Karpas-422 (cell line): Measurements from ENCODE around the gene DDX49. TPM values are rescaled to one million over a fixed set of nuclear protein-coding genes. Genes with fewer than 3 reads are reported as not detected.

Source experiments
- DNase-seq: peaks from one replicate; pipeline ENCODE4 v3.0.0-alpha.2; 2015
- H2AFZ ChIP-seq: fragments of 200-600 bp; sonication (generic); 2 replicates; pipeline ENCODE4 v1.6.1; 2014; ENCODE audit warnings: antibody characterized with exemption, low read length, mixed read lengths
- H3K27ac ChIP-seq: fragments of 200-600 bp; sonication (generic); 2 replicates; pipeline ENCODE4 v1.5.1; 2014; ENCODE audit warnings: mild to moderate bottlenecking, low read length, moderate library complexity
- H3K27me3 ChIP-seq: fragments of 200-600 bp; sonication (generic); 2 replicates; pipeline ENCODE4 v1.6.1; 2014; ENCODE audit warnings: low read length, mixed read lengths
- H3K36me3 ChIP-seq: fragments of 200-600 bp; sonication (generic); 2 replicates; pipeline ENCODE4 v1.6.1; 2014; ENCODE audit warnings: low read length, mixed read lengths; ENCODE audit not compliant: insufficient read depth
- H3K4me1 ChIP-seq: fragments of 200-600 bp; sonication (generic); 2 replicates; pipeline ENCODE4 v1.6.1; 2014; ENCODE audit warnings: mild to moderate bottlenecking, low read length, mixed read lengths
- H3K4me2 ChIP-seq: fragments of 200-600 bp; sonication (generic); 2 replicates; pipeline ENCODE4 v1.6.1; 2014; ENCODE audit warnings: low read length, low read depth, mild to moderate bottlenecking; ENCODE audit not compliant: poor library complexity, severe bottlenecking
- H3K4me3 ChIP-seq: fragments of 200-600 bp; sonication (generic); 2 replicates; pipeline ENCODE4 v1.5.1; 2014; ENCODE audit warnings: mild to moderate bottlenecking, antibody characterized with exemption, low read length, mixed read lengths
- H3K79me2 ChIP-seq: fragments of 200-600 bp; sonication (generic); 2 replicates; pipeline ENCODE4 v1.6.1; 2014; ENCODE audit warnings: mild to moderate bottlenecking, low read length, mixed read lengths
- H3K9ac ChIP-seq: fragments of 200-600 bp; sonication (generic); 2 replicates; pipeline ENCODE4 v1.6.0; 2014; ENCODE audit warnings: low read length
- H3K9me2 ChIP-seq: fragments of 200-600 bp; sonication (generic), shearing (Covaris generic); replicated peaks from 2 replicates; pipeline ENCODE4 v1.6.0; 2014; ENCODE audit warnings: mild to moderate bottlenecking, low read length, moderate library complexity; ENCODE audit not compliant: insufficient read depth
- H3K9me3 ChIP-seq: fragments of 300-700, 200-600 bp; sonication (generic); 2 replicates; pipeline ENCODE4 v1.6.1; 2014; ENCODE audit warnings: low read length, mixed read lengths
- H4K20me1 ChIP-seq: fragments of 200-600 bp; sonication (generic); 2 replicates; pipeline ENCODE4 v1.6.1; 2014; ENCODE audit warnings: mild to moderate bottlenecking, antibody characterized with exemption, low read length, low read depth; ENCODE audit not compliant: insufficient read depth
- total RNA-seq: library from RNA; depleted of rRNA; stranded (reverse); fragments of >200 nt; shearing (Covaris generic); gene quantifications from 2 replicates; pipeline ENCODE4 v1.2.3, GENCODE V29; 2014; ENCODE audit warnings: low replicate concordance

The DDX49 gene
- total RNA-seq, 1 experiment from 2014 or later, result 49.3 TPM

DNA sequence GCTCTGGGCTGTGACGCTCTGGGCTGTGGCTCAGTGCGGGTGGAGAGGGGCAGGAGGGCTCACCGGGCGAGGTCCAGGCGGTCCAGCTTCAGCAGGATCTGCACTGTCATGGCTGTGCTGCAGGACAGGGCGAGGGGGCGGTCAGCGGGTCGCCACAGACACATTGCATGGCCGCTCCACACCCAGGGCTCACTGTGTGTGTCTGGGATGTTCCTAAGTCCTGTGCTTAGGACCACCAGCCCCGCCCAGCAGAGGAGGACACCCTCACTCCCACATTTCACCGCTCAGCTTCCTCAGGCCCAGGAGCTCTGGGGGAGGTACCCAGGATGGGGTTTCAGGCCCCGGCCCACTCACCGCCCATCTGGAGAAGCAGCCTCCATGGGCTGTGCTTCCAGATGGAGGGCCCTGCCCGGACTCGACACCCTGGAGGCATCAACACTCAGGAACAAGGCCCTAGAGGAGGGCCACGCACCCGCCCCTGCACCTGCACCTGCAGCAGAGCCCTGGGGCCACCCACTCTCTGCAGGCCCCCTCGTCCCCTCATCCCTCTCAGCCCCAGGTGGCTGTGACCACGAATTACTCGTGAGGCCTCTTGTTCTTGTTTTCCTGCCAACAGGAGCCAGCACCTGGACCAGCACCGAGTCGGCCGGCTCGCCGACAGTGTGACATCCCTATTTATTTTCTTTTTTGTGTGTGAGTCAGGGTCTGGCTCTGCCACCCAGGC is 13.8 kb upstream of the DDX49 start:
- Histone ChIP-seq H3K9me2 (no peaks in the 10 kb centered on the region), H4K20me1 (0 out of 2 replicates have a peak, but pooled peaks cover 2% of the 10 kb centered on the region), H3K9ac (no peak overlapping the region), H3K27ac (no peak overlapping the region), H3K9me3 (no peaks in the 10 kb centered on the region), H3K4me1 (no peaks in the 10 kb centered on the region), H3K36me3 (no peaks in the 10 kb centered on the region), H3K79me2 (no peaks in the 10 kb centered on the region), H3K4me2 (no peak overlapping the region), H3K27me3 (no peaks in the 10 kb centered on the region), H2AFZ (no peak overlapping the region), H3K4me3 (no peak overlapping the region)
- no peak for DNase-seq

GRCh38 chr19:18906605-18907519 is 12.7 kb upstream of the DDX49 start:
- no peak overlapping the region for H3K9ac ChIP-seq
- no peaks in the 10 kb centered on the region for H3K9me3 ChIP-seq
- H4K20me1 ChIP-seq, result 0 out of 2 replicates have a peak, but pooled peaks cover 6% of the 10 kb centered on the region
- no peak overlapping the region for H3K27ac ChIP-seq
- H3K4me1 ChIP-seq, result no peaks in the 10 kb centered on the region
- no peak overlapping the region for H3K4me2 ChIP-seq
- no peaks in the 10 kb centered on the region for H3K36me3 ChIP-seq
- no peak for DNase-seq
- no peaks in the 10 kb centered on the region for H3K9me2 ChIP-seq
- no peak overlapping the region for H3K4me3 ChIP-seq
- H2AFZ ChIP-seq, result no peak overlapping the region
- no peaks in the 10 kb centered on the region for H3K79me2 ChIP-seq
- H3K27me3 ChIP-seq, result no peaks in the 10 kb centered on the region

DNA sequence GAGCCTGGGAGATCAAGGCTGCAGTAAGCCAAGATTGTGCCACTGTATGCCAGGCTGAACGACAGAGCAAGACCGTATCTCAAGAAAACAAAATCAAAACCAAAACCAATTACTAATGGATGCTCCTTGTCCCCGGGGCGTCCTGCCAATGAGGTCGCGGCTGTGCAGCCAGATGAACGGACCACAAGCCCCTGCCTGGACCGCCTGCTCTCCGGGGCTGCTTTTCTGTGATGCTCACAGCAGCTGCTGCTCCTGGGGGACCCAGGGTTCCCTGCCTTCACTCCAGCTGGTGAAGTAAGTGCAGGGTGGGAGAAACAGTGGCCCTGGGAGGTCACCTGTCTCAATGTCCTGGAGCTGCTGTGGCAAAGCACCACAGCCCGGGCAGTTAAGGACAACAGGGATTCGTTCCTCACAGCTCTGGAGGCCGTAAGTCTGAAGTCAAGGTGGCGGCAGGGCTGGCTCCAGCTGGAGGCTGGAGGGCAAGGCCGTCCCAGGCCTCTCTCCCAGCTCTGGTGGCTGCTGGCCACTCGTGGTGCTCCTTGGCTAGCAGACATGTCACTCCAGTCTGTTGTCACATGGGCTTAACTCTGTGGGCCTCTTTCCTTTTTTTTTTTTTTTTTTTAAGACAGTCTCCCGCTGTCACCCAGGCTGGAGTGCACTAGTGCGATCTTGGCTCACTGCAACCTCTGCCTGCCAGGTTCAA is 10.4 kb upstream of the DDX49 start:
- Histone ChIP-seq H3K9ac (no peak overlapping the region), H2AFZ (no peak overlapping the region), H3K36me3 (0 out of 2 replicates have a peak, but pooled peaks cover 3% of the 10 kb centered on the region), H4K20me1 (0 out of 2 replicates have a peak, but pooled peaks cover 9% of the 10 kb centered on the region), H3K27me3 (no peaks in the 10 kb centered on the region), H3K4me2 (no peak overlapping the region), H3K9me2 (no peaks in the 10 kb centered on the region), H3K27ac (no peak overlapping the region), H3K4me3 (no peak overlapping the region), H3K9me3 (no peaks in the 10 kb centered on the region), H3K79me2 (peaks cover 8% of the 10 kb centered on the region; the same call in 1 of the 2 replicates), H3K4me1 (no peaks in the 10 kb centered on the region)
- no peak for DNase-seq

DNA sequence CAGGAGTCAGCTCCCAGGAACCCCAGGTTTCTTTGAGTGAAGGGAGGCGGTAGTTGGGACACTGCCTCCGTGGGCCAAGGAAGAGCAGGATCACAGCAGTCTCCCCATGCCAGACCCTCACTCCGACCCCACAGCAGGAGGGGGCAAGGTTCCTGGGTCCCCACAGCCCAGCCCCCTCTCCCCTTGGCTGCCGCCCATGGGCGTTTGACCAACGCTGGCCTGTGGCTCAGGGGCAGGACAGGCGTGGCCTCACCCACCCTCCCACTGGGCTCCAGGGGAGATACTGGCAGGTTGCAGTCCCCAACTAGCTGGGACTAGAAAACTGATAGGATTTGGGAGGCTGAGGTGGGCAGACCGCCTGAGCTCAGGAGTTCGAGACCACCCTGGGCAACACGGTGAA is 9.5 kb upstream of the DDX49 start:
- H3K36me3 ChIP-seq, result peaks cover 4% of the 10 kb centered on the region; the same call in 1 of the 2 replicates
- H3K9me3 ChIP-seq, result no peaks in the 10 kb centered on the region
- no peak overlapping the region for H3K27ac ChIP-seq
- no peak overlapping the region for H2AFZ ChIP-seq
- H3K4me1 ChIP-seq, result no peaks in the 10 kb centered on the region
- H4K20me1 ChIP-seq, result peaks cover 10% of the 10 kb centered on the region; the same call in 1 of the 2 replicates
- no peak for DNase-seq
- no peaks in the 10 kb centered on the region for H3K9me2 ChIP-seq
- H3K79me2 ChIP-seq, result peaks cover 11% of the 10 kb centered on the region
- no peaks in the 10 kb centered on the region for H3K27me3 ChIP-seq
- H3K4me3 ChIP-seq, result no peak overlapping the region
- no peak overlapping the region for H3K4me2 ChIP-seq
- no peak overlapping the region for H3K9ac ChIP-seq

GRCh38 chr19:18910801-18911436 is 8.6 kb upstream of the DDX49 start:
- Histone ChIP-seq H3K36me3 (peaks cover 10% of the 10 kb centered on the region; the same call in 1 of the 2 replicates), H3K4me3 (no peak overlapping the region), H3K79me2 (peaks cover 21% of the 10 kb centered on the region), H4K20me1 (peaks cover 15% of the 10 kb centered on the region; the same call in 1 of the 2 replicates), H3K9ac (no peak overlapping the region), H3K27me3 (no peaks in the 10 kb centered on the region), H3K9me3 (no peaks in the 10 kb centered on the region), H3K27ac (no peak overlapping the region), H3K4me2 (no peak overlapping the region), H3K4me1 (no peaks in the 10 kb centered on the region), H2AFZ (no peak overlapping the region), H3K9me2 (no peaks in the 10 kb centered on the region)
- no peak for DNase-seq

- Histone ChIP-seq H3K9me3 (no peaks in the 10 kb centered on the region), H3K4me1 (peaks cover 5% of the 10 kb centered on the region), H3K36me3 (peaks cover 10% of the 10 kb centered on the region; the same call in 1 of the 2 replicates), H3K9ac (no peak overlapping the region), H3K79me2 (peaks cover 39% of the 10 kb centered on the region), H3K4me3 (no peak overlapping the region), H2AFZ (no peak overlapping the region), H3K4me2 (no peak overlapping the region), H3K27me3 (no peaks in the 10 kb centered on the region), H3K9me2 (no peaks in the 10 kb centered on the region), H3K27ac (no peak overlapping the region), H4K20me1 (peaks cover 15% of the 10 kb centered on the region; the same call in 1 of the 2 replicates)
- DNase-seq, result no peak
Measured at GRCh38 chr19:18912933-18913332, 6.6 kb upstream of the DDX49 start.

DNA sequence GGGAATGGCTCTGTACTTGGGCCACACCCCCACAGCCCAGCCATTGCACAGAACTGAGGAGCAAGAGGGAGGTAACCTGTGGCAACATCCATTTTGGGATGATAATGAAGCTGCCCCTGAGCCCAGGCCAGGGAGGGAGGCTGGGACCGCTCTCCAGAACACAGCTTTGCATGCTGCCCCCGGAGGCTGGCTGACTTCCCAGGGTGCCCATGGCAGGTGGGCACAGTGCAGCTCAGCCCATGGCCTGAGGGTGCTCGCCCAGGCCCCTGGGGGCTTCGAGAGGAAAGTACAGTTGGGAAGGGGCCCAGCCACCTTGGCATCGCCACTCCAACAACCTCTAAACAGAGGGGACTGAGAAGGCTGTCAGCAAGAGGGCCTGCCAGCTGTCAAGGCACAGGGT is 6.0 kb upstream of the DDX49 start:
- Histone ChIP-seq H3K27me3 (no peaks in the 10 kb centered on the region), H3K36me3 (peaks cover 10% of the 10 kb centered on the region; the same call in 1 of the 2 replicates), H3K4me1 (peaks cover 10% of the 10 kb centered on the region), H3K9ac (no peak overlapping the region), H3K4me3 (no peak overlapping the region), H3K4me2 (no peak overlapping the region), H3K9me2 (no peaks in the 10 kb centered on the region), H3K9me3 (no peaks in the 10 kb centered on the region), H3K79me2 (peaks cover 44% of the 10 kb centered on the region), H4K20me1 (peaks cover 15% of the 10 kb centered on the region; the same call in 1 of the 2 replicates), H2AFZ (no peak overlapping the region), H3K27ac (no peak overlapping the region)
- no peak for DNase-seq
